Gastrocnemius medialis (tissue), 4 donors: Measurements from ENCODE around the gene GINS2.

Experiments used
- POLR2A ChIP-seq, 2 donors: fragments of 450-650 bp; IDR thresholded peaks; one replicate each; pipeline ENCODE4 v1.6.1; 2017; ENCODE audit warnings: antibody characterized with exemption in 2 of 2, mild to moderate bottlenecking in 2 of 2, moderate library complexity in 2 of 2
- TF ChIP-seq, protein P1 (sequence below), 5 experiments: fragments of 450-650 bp in 3 of 5; fragments of 200-600 bp in 2 of 5; sonication (generic) in 2 of 5; IDR thresholded peaks in 4 of 5; conservative IDR thresholded peaks in 1 of 5; 1 replicate in 4 of 5; 2 replicates in 1 of 5; pipeline ENCODE4 v1.5.1; 2016 to 2019; ENCODE audit warnings: antibody characterized with exemption in 5 of 5, mild to moderate bottlenecking in 3 of 5, moderate library complexity in 3 of 5

DNA sequence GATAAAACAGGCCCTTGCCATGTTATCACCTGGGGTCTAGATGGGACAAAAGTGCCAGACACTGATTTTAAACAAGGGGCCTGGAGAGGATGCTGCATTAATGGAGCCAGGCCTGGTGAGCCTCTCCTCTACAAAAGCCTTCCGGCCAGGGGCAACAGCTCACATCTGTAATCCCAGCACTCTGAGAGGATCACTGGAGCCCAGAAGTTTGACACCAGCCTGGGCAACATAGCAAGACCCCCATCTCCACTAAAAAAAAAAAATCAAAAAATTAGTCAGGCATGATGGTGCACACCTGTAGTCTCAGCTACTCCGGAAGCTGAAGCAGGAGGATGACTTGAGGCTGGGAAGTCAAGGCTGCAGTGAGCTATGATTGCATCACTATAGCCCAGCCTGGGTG lies 3.5 kb downstream of the GINS2 start:
- TF ChIP-seq, protein P1, sequence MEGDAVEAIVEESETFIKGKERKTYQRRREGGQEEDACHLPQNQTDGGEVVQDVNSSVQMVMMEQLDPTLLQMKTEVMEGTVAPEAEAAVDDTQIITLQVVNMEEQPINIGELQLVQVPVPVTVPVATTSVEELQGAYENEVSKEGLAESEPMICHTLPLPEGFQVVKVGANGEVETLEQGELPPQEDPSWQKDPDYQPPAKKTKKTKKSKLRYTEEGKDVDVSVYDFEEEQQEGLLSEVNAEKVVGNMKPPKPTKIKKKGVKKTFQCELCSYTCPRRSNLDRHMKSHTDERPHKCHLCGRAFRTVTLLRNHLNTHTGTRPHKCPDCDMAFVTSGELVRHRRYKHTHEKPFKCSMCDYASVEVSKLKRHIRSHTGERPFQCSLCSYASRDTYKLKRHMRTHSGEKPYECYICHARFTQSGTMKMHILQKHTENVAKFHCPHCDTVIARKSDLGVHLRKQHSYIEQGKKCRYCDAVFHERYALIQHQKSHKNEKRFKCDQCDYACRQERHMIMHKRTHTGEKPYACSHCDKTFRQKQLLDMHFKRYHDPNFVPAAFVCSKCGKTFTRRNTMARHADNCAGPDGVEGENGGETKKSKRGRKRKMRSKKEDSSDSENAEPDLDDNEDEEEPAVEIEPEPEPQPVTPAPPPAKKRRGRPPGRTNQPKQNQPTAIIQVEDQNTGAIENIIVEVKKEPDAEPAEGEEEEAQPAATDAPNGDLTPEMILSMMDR (IDR thresholded peaks at IDR 0.05 in 4 of 5, conservative IDR thresholded peaks at IDR 0.05 in 1 of 5), result no peak
- TF ChIP-seq POLR2A (IDR thresholded peaks at IDR 0.05), result no peak
